A673 (cell line): Measurements from ENCODE around the gene RGS7. TPM values are rescaled to one million over a fixed set of nuclear protein-coding genes. Genes with fewer than 3 reads are reported as not detected.

ENCODE experiments used
- BruUV-seq: library from RNA; stranded (reverse); fragments of 400-500 nt; replicated peaks from 2 replicates; lab custom pipeline; 2021; lab: Mats Ljungman, UMichigan
- CTCF ChIA-PET: fragments of 300-600 bp; sonication (Branson Sonifier 250); formaldehyde crosslinking; loops from one replicate; lab custom pipeline; 2022; ENCODE audit warnings: antibody characterized with exemption; lab: Charles Lee
- POLR2A ChIA-PET: fragments of 300-600 bp; sonication (Branson Sonifier 250); formaldehyde crosslinking; loops from one replicate; lab custom pipeline; 2022; ENCODE audit warnings: antibody characterized with exemption; ENCODE audit not compliant: low non-redundant PET; lab: Charles Lee
- DNase-seq: peaks from one replicate; pipeline ENCODE4 v3.0.0-alpha.2; 2015; ENCODE audit warnings: low spot score
- H3K27ac ChIP-seq: fragments of 200-600 bp; sonication (generic); 2 replicates; pipeline ENCODE4 v1.5.1; 2016; ENCODE audit warnings: mixed run types, low read depth, mild to moderate bottlenecking, mixed read lengths, antibody characterized with exemption, low read length; ENCODE audit not compliant: poor library complexity, severe bottlenecking
- H3K27me3 ChIP-seq: fragments of 200-600 bp; sonication (generic); replicated peaks from 2 replicates; pipeline ENCODE4 v1.6.1; 2017; ENCODE audit warnings: mixed run types, low read depth, mild to moderate bottlenecking, mixed read lengths, antibody characterized with exemption, low read length; ENCODE audit not compliant: insufficient read depth, poor library complexity
- H3K36me3 ChIP-seq: fragments of 200-600 bp; sonication (generic); 2 replicates; pipeline ENCODE4 v1.6.1; 2016; ENCODE audit warnings: mixed run types, mild to moderate bottlenecking, mixed read lengths, antibody characterized with exemption, low read length; ENCODE audit not compliant: insufficient read depth, poor library complexity, severe bottlenecking
- H3K4me1 ChIP-seq: fragments of 200-600 bp; sonication (generic); 2 replicates; pipeline ENCODE4 v1.6.1; 2017; ENCODE audit warnings: mixed run types, mild to moderate bottlenecking, mixed read lengths, antibody characterized with exemption, low read length; ENCODE audit not compliant: insufficient read depth, poor library complexity, severe bottlenecking
- H3K4me3 ChIP-seq: fragments of 200-600 bp; sonication (generic); 2 replicates; pipeline ENCODE4 v1.5.1; 2016; ENCODE audit warnings: low read depth, mixed run types, mild to moderate bottlenecking, mixed read lengths, low read length; ENCODE audit not compliant: poor library complexity, severe bottlenecking
- H3K9me3 ChIP-seq: fragments of 200-600 bp; sonication (generic); 2 replicates; pipeline ENCODE4 v1.6.1; 2016; ENCODE audit warnings: mixed run types, low read depth, mild to moderate bottlenecking, mixed read lengths, antibody characterized with exemption, low read length; ENCODE audit not compliant: poor library complexity, severe bottlenecking
- CTCF ChIP-seq: fragments of 300-800, 200-600 bp; sonication (generic); conservative IDR thresholded peaks from 2 replicates; pipeline ENCODE4 v1.5.1; 2017; ENCODE audit warnings: low read depth, mild to moderate bottlenecking, antibody characterized with exemption, low read length, moderate library complexity, mixed read lengths
- EZH2 ChIP-seq: fragments of 200-600 bp; sonication (generic); IDR thresholded peaks from 2 replicates; pipeline ENCODE4 v1.6.1; 2017; ENCODE audit warnings: borderline replicate concordance, low read depth, mild to moderate bottlenecking, mixed read lengths, antibody characterized with exemption, low read length; ENCODE audit not compliant: poor library complexity, severe bottlenecking
- intact Hi-C: fragments of 100-400 bp; cut with micrococcal nuclease; formaldehyde crosslinking; loops from one replicate; pipeline ENCODE4 v1.10.0; 2022; ENCODE audit not compliant: unreplicated experiment
- total RNA-seq: library from RNA; stranded (reverse); gene quantifications from 2 replicates; pipeline ENCODE4 v1.2.3, GENCODE V29; 2021

Gene RGS7
- total RNA-seq, 1 experiment from 2014 or later: not detected

- BruUV-seq: no TSS peak
- Histone ChIP-seq H3K4me3 (no peak overlapping the region), H3K27ac (no peak overlapping the region), H3K4me1 (no peaks in the 10 kb centered on the region), H3K9me3 (no peaks in the 10 kb centered on the region), H3K36me3 (no peaks in the 10 kb centered on the region), H3K27me3 (no peaks in the 10 kb centered on the region)
- TF ChIP-seq CTCF (no peak), EZH2 (no peak)
- no peak for DNase-seq
- intact Hi-C loops: no loop called here
- ChIA-PET POLR2A (no interaction called here), CTCF (no interaction called here)
These were observed 564.0 kb downstream of the RGS7 start for GRCh38 chr1:240792915-240793529.

GRCh38 chr1:240790856-240791255 lies 566.1 kb downstream of the RGS7 start:
- Histone ChIP-seq H3K9me3 (no peaks in the 10 kb centered on the region), H3K36me3 (no peaks in the 10 kb centered on the region), H3K4me1 (no peaks in the 10 kb centered on the region), H3K27ac (no peak overlapping the region), H3K27me3 (no peaks in the 10 kb centered on the region), H3K4me3 (no peak overlapping the region)
- intact Hi-C loops: no loop called here
- POLR2A ChIA-PET: no interaction called here
- no TSS peak for BruUV-seq
- TF ChIP-seq EZH2: no peak
- no peak for TF ChIP-seq CTCF
- no peak for DNase-seq
- CTCF ChIA-PET: no interaction called here

GRCh38 chr1:240786880-240787279 lies 570.1 kb downstream of the RGS7 start:
- ChIA-PET POLR2A (no interaction called here), CTCF (no interaction called here)
- H3K9me3 ChIP-seq: no peaks in the 10 kb centered on the region
- H3K27me3 ChIP-seq: no peaks in the 10 kb centered on the region
- H3K4me3 ChIP-seq: no peak overlapping the region
- no peak for TF ChIP-seq EZH2
- no peak for TF ChIP-seq CTCF
- no peak for DNase-seq
- H3K27ac ChIP-seq: no peak overlapping the region
- H3K36me3 ChIP-seq: no peaks in the 10 kb centered on the region
- H3K4me1 ChIP-seq: no peaks in the 10 kb centered on the region
- intact Hi-C loops: no loop called here
- BruUV-seq: no TSS peak
